Immature natural killer cell (primary cell): ENCODE data around the gene DNAH2. TPM values are rescaled to one million over a fixed set of nuclear protein-coding genes. Genes with fewer than 3 reads are reported as not detected.
"Not testable (repeated sequence)": the region's sequence is repeated elsewhere in the genome, so short reads cannot be mapped to it uniquely, and the experiment has no call there.

Source experiments
- DNase-seq, 3 donors: peaks; one replicate each; pipeline ENCODE4 v3.0.0; 2022; ENCODE audit warnings: mixed read lengths in 1 of 3
- H3K27ac Mint-ChIP-seq, 6 donors: one replicate each; pipeline ENCODE4 v1.8.0; 2020; ENCODE audit warnings: mixed read lengths in 6 of 6, mild to moderate bottlenecking in 5 of 6, inconsistent platforms in 4 of 6, moderate library complexity in 3 of 6
- H3K27me3 Mint-ChIP-seq, 3 donors: one replicate each; pipeline ENCODE4 v1.8.0; 2020 to 2021; ENCODE audit warnings: low read depth in 3 of 3, mild to moderate bottlenecking in 3 of 3, mixed read lengths in 3 of 3, moderate library complexity in 3 of 3, inconsistent platforms in 1 of 3
- H3K36me3 Mint-ChIP-seq, 3 donors: one replicate each; pipeline ENCODE4 v1.8.0; 2020; ENCODE audit warnings: mixed read lengths in 3 of 3, inconsistent platforms in 2 of 3, mild to moderate bottlenecking in 2 of 3
- H3K4me1 Mint-ChIP-seq, 2 donors: one replicate each; pipeline ENCODE4 v1.8.0; 2020; ENCODE audit warnings: inconsistent platforms in 2 of 2, mild to moderate bottlenecking in 2 of 2, mixed read lengths in 2 of 2, moderate library complexity in 1 of 2
- H3K4me3 Mint-ChIP-seq, 5 donors: one replicate each; pipeline ENCODE4 v1.8.0; 2020; ENCODE audit warnings: mild to moderate bottlenecking in 5 of 5, mixed read lengths in 5 of 5, inconsistent platforms in 3 of 5, moderate library complexity in 3 of 5
- H3K9me3 Mint-ChIP-seq, 6 donors: one replicate each; pipeline ENCODE4 v1.8.0; 2020; ENCODE audit warnings: mild to moderate bottlenecking in 6 of 6, mixed read lengths in 6 of 6, inconsistent platforms in 4 of 6, moderate library complexity in 3 of 6
- polyA plus RNA-seq, 3 donors: library from polyadenylated mRNA; unstranded; fragments of 300-500 nt; fragmentation: Illumina TruSeq; gene quantifications; one replicate each; pipeline ENCODE4 v1.2.3, GENCODE V29; 2021

Gene DNAH2
- polyA plus RNA-seq, 3 donors from 2014 or later = 0.26 TPM; not detected in 2

DNA sequence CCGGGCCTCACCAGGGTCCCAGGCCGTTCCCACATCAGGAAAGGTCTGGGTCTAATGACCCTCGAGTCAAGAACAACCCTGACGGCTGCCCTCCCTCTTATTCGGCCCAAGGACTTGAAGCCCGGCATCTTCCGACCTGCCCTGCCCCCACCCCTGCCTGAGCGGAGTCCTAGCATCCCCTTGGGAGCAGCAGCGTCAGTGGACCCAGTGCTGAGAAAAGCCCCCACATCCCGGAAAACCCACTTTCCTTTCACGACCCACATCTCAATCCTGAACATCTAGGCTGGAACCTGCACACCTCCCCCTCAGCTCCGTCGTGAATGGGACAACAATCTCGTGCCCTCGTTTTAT lies 138.1 kb downstream of the DNAH2 start:
- peak overlapping the region in 2 of 5 donors; percentile 29 to 35 for H3K4me3 Mint-ChIP-seq
- no peak overlapping the region for H3K27ac Mint-ChIP-seq
- H3K27me3 Mint-ChIP-seq = peaks cover 4 to 14% (median 11%) of the 10 kb centered on the region in 3 donors
- DNase-seq = no peak
- peaks cover 13 to 19% of the 10 kb centered on the region in 2 donors for H3K4me1 Mint-ChIP-seq
- peaks cover 0 to 1% (median 0%) of the 10 kb centered on the region in 6 donors for H3K9me3 Mint-ChIP-seq
- H3K36me3 Mint-ChIP-seq = peaks cover 0 to 4% (median 0%) of the 10 kb centered on the region in 3 donors

GRCh38 chr17:7856011-7856810 lies 138.7 kb downstream of the DNAH2 start:
- DNase-seq = no peak
- Mint-ChIP-seq H3K27ac (no peak overlapping the region), H3K4me3 (no peak overlapping the region), H3K4me1 (peaks cover 13 to 15% of the 10 kb centered on the region in 2 donors), H3K36me3 (peaks cover 0 to 4% (median 0%) of the 10 kb centered on the region in 3 donors), H3K9me3 (no peaks in the 10 kb centered on the region), H3K27me3 (peaks cover 4 to 14% (median 10%) of the 10 kb centered on the region in 3 donors)

- Mint-ChIP-seq H3K27ac (no peak within 1 kb of the TSS), H3K4me1 (peaks cover 6% of the 10 kb centered on the region in 2 donors), H3K27me3 (peaks cover 2 to 10% (median 5%) of the 10 kb centered on the region in 3 donors), H3K36me3 (peaks cover 0 to 4% (median 0%) of the 10 kb centered on the region in 3 donors), H3K4me3 (no peak within 1 kb of the TSS), H3K9me3 (no peaks in the 10 kb centered on the region)
- peak; percentile 97 to 98 (median 98) for DNase-seq
Measured at GRCh38 chr17:7856811-7857712, 139.5 kb downstream of the DNAH2 start, which contains the start of gene NAA38. Gene NAA38 (minus strand): TSS chr17:7857559. CDS start chr17:7857463, 96 bp downstream.

DNA sequence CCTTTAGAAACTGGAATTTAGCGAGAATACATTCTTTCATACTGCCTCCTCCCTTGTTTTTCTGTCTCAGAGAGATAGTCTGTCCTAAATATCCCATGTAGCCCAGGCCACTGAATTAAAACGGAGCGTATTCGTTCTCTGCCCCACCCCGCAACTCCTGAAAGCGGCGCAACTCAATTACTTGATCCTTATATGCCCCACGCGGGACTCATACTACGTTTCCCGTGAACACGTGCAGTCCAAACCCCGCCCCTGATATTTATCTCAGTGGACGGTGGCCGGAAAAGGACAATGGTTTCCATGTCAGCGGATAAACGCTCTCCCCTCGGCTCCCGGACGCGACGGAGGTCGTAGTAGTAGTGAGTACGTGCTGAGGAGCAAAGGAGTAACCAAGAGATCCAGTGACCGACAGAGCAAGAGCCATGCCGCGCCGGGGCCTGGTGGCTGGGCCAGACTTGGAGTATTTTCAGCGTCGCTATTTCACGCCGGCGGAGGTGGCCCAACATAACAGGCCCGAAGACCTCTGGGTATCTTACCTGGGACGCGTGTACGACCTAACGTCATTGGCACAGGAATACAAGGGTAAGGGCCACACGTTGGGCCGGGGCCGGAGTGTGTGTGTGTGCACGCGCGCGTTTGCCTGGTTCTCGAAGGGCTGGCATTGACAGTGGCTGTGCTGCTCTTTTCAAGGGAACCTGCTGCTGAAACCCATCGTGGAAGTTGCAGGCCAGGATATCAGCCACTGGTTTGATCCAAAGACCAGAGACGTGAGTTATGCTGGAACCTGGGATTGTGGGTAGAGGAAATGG lies 140.4 kb downstream of the DNAH2 start, which contains the start of gene CYB5D1:
CYB5D1 (plus strand) TSS at position 291 of the 809 bp plus-strand sequence; CDS start at position 423, 132 bp downstream.
- Mint-ChIP-seq H3K36me3 (peaks cover 0 to 8% (median 3%) of the 10 kb centered on the region in 3 donors), H3K9me3 (no peaks in the 10 kb centered on the region), H3K27ac (peak within 1 kb of the TSS in 3 of 6 donors; percentile 26 to 77 (median 66)), H3K27me3 (peaks cover 2 to 10% (median 2%) of the 10 kb centered on the region in 3 donors), H3K4me1 (peaks cover 2 to 5% of the 10 kb centered on the region in 2 donors), H3K4me3 (no peak within 1 kb of the TSS)
- peak; percentile 92 to 94 (median 93) for DNase-seq

DNA sequence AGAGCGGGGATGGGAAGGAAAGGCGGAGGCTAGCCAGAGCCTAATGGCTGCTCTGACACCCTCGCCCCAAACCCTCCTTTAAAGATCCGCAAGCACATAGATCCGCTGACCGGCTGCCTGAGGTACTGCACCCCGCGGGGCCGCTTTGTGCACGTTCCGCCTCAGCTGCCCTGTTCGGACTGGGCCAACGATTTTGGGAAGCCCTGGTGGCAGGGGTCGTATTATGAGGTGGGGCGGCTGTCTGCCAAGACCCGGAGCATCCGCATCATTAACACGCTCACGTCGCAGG lies 140.9 kb downstream of the DNAH2 start:
- peak overlapping the region in 2 of 6 donors; percentile 26 to 66 for H3K27ac Mint-ChIP-seq
- peaks cover 0 to 8% (median 3%) of the 10 kb centered on the region in 3 donors for H3K36me3 Mint-ChIP-seq
- H3K27me3 Mint-ChIP-seq = peaks cover 2 to 8% (median 2%) of the 10 kb centered on the region in 3 donors
- no peak overlapping the region for H3K4me3 Mint-ChIP-seq
- no peak for DNase-seq
- peaks cover 2 to 6% of the 10 kb centered on the region in 2 donors for H3K4me1 Mint-ChIP-seq
- no peaks in the 10 kb centered on the region for H3K9me3 Mint-ChIP-seq

GRCh38 chr17:7859028-7859427 lies 141.5 kb downstream of the DNAH2 start:
- peak overlapping the region in 4 of 6 donors; percentile 5 to 77 (median 46) for H3K27ac Mint-ChIP-seq
- H3K4me1 Mint-ChIP-seq = peaks cover 2 to 6% of the 10 kb centered on the region in 2 donors
- peaks cover 0 to 5% (median 2%) of the 10 kb centered on the region in 3 donors for H3K27me3 Mint-ChIP-seq
- H3K9me3 Mint-ChIP-seq = no peaks in the 10 kb centered on the region
- peaks cover 0 to 4% (median 3%) of the 10 kb centered on the region in 3 donors for H3K36me3 Mint-ChIP-seq
- H3K4me3 Mint-ChIP-seq = peak overlapping the region in 1 of 5 donors; percentile 33
- DNase-seq = no peak

GRCh38 chr17:7862692-7863437 lies 145.3 kb downstream of the DNAH2 start:
- H3K36me3 Mint-ChIP-seq = peaks cover 0 to 9% (median 8%) of the 10 kb centered on the region in 3 donors
- H3K27ac Mint-ChIP-seq = peak overlapping the region in 1 of 6 donors; percentile 73
- H3K4me1 Mint-ChIP-seq = peaks cover 18 to 21% of the 10 kb centered on the region in 2 donors
- H3K27me3 Mint-ChIP-seq = peaks cover 0 to 5% (median 2%) of the 10 kb centered on the region in 3 donors
- DNase-seq = peak; percentile 55 to 61 (median 58)
- H3K9me3 Mint-ChIP-seq = no peaks in the 10 kb centered on the region
- no peak overlapping the region for H3K4me3 Mint-ChIP-seq

DNA sequence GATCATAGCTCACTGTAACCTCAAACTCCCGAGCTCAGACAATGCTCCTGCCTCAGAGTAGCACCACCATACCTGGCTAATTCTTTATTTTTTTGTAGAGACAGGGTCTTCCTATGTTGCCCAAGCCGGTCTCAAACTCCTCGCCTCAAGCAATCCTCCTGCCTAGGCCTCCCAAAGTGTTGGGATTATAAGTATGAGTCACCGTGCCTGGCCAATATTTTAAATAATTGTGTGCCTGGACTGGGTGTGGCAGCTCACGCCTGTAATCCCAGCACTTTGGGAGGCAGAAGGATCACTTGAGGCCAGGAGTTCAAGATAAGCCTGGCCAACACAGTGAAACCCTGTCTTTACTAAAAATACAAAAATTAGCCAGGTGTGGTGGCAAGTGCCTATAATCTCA lies 146.8 kb downstream of the DNAH2 start:
- H3K27me3 Mint-ChIP-seq, H3K9me3 Mint-ChIP-seq, DNase-seq, H3K36me3 Mint-ChIP-seq, H3K4me3 Mint-ChIP-seq, H3K27ac Mint-ChIP-seq: not testable (repeated sequence)
- H3K4me1 Mint-ChIP-seq = peaks cover 30 to 34% of the 10 kb centered on the region in 2 donors

DNA sequence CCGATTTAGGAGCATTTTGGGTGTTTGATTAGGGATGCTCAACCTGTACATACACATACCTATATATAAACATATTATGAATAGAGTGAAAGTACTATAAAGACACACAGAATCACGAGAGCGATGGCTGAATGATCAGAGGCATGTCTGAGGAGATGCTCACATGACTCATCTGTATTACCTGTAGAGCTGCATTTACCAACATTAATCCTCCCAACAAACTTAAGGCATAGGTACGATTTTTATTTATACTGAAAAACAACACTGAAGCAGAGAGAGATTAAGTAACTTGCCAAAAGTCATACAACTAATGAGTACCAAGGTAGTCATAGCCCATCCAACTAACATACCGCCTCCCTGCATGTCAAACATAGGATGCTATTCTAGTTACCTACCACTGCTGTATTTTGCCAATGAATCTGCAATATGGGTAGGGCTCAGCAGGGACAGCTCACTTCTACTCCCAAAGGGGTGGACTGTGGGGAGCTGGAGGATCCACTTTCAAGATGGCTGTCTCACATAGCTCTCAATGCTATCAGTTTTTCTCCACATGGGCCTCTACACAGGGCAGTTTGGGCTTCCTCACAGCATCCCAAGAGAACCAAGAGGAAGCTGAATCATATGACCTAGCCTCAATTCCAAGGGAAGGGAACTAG lies 147.6 kb downstream of the DNAH2 start:
- Mint-ChIP-seq H3K4me1 (peaks cover 33 to 34% of the 10 kb centered on the region in 2 donors), H3K36me3 (peaks cover 0 to 11% (median 9%) of the 10 kb centered on the region in 3 donors), H3K27ac (peak overlapping the region in 1 of 6 donors; percentile 69), H3K9me3 (no peaks in the 10 kb centered on the region), H3K27me3 (peaks cover 0 to 2% (median 0%) of the 10 kb centered on the region in 3 donors), H3K4me3 (no peak overlapping the region)
- no peak for DNase-seq

GRCh38 chr17:7867881-7868329 lies 150.4 kb downstream of the DNAH2 start:
- DNase-seq = peak in 2 of 3 donors; percentile 24 to 39
- H3K36me3 Mint-ChIP-seq = peaks cover 0 to 12% (median 7%) of the 10 kb centered on the region in 3 donors
- peaks cover 34 to 40% of the 10 kb centered on the region in 2 donors for H3K4me1 Mint-ChIP-seq
- peak overlapping the region; percentile 61 to 88 (median 75) for H3K4me3 Mint-ChIP-seq
- no peaks in the 10 kb centered on the region for H3K27me3 Mint-ChIP-seq
- H3K9me3 Mint-ChIP-seq = no peaks in the 10 kb centered on the region
- peak overlapping the region; percentile 73 to 94 (median 86) for H3K27ac Mint-ChIP-seq

- Mint-ChIP-seq H3K9me3 (no peaks in the 10 kb centered on the region), H3K27ac (peak overlapping the region in 1 of 6 donors; percentile 48), H3K27me3 (no peaks in the 10 kb centered on the region), H3K4me3 (no peak overlapping the region), H3K4me1 (peaks cover 18 to 30% of the 10 kb centered on the region in 2 donors), H3K36me3 (peaks cover 6 to 21% (median 10%) of the 10 kb centered on the region in 3 donors)
- no peak for DNase-seq
Measured at GRCh38 chr17:7873051-7873450, 155.5 kb downstream of the DNAH2 start.
